ENCODE data around the gene GATA2. TPM values are rescaled to one million over a fixed set of nuclear protein-coding genes. Genes with fewer than 3 reads are reported as not detected.

Gene GATA2
- total and polyA plus RNA-seq, 2 of the 8 experiments (the other 6 are each of a cell fraction or from before 2014, with no cell fraction given): 0.03 to 0.30 TPM

Other genes with a start within 250 kb of the GATA2 start
- gene DNAJB8, start 26.3 kb downstream of the GATA2 start, total RNA-seq (2021; fragmentation: NEBNext Ultra II Directional; extraction: Animal tissue kit (Norgen Biotek cat#: 25700)): not detected in 2 replicates
- not detected in 2 replicates for gene DNAJB8, start 26.3 kb downstream of the GATA2 start, polyA plus RNA-seq (2011; rRNA removed)
- gene RPN1, start 157.6 kb upstream of the GATA2 start, total RNA-seq (2021; fragmentation: NEBNext Ultra II Directional; extraction: Animal tissue kit (Norgen Biotek cat#: 25700)): 204 and 211 TPM in 2 replicates
- gene RPN1, start 157.6 kb upstream of the GATA2 start, polyA plus RNA-seq (2011; rRNA removed): 130 and 165 TPM in 2 replicates
- gene RAB7A, start 233.0 kb upstream of the GATA2 start, total RNA-seq (2021; fragmentation: NEBNext Ultra II Directional; extraction: Animal tissue kit (Norgen Biotek cat#: 25700)): 185 and 195 TPM in 2 replicates
- 156 and 179 TPM in 2 replicates for gene RAB7A, start 233.0 kb upstream of the GATA2 start, polyA plus RNA-seq (2011; rRNA removed)